Activated naive CD4-positive, alpha-beta T cell (primary cell): ENCODE results near the gene TJP2.

ENCODE experiments used
- DNase-seq, 4 experiments: peaks; one replicate each; lab custom pipeline; 2025; lab: John Stamatoyannopoulos, UW

TJP2 gene

DNA sequence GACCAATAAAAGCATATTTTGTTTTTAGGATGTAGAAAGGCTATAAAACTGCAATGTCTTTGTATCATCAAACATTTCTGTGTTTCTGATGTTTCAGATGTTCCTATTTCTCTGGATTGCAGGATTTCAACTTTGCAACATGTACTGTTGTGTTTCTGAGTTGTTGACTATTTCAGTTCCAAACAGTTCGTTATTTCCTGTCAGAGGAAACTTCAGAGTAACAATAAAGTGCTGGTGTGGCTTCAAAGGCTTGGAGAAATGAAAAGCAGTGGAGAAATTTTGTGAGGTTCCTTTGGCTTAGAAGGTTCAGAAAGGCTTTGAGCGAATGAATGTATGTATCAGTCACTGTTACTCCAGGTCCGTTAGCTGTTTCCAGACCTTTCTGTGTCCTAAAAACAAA is 17.2 kb downstream of the TJP2 start:
- DNase-seq = no peak

DNA sequence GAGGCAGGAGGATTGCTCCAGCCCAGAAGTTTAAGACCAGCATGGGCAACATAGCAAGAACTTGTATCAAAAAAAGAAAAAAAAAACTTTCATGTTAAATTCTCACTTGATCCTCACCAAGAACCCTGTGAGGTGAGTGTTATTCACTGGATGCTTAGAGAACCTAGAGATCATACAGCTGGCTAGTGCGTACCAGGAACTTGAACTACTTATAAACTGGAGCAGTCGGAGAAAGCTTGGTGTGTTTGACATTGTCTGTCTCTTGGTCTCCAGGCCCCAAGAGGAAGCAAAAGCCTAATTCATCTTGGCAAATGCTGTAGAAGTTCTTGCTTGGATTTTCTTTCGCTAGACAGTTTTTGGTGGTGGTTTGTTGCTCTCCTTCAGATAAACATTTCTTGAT is 18.1 kb downstream of the TJP2 start:
- DNase-seq = no peak

DNA sequence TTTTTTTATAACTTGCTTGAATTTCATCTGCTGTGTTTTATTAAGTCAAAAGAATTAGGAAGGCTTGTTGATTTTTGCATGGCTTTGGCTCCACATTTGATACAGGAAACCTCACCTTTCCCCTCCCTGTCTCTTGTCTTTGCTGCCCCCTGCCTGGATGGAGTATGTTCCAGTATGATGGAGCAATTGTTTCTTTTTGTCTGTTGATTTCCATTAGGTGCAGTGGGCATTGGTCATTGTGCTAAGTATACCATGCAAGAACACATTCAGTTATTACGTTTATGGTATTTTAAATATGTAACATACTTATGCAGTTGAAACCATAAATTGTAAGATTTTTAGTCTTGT is 19.6 kb downstream of the TJP2 start:
- DNase-seq = no peak

DNA sequence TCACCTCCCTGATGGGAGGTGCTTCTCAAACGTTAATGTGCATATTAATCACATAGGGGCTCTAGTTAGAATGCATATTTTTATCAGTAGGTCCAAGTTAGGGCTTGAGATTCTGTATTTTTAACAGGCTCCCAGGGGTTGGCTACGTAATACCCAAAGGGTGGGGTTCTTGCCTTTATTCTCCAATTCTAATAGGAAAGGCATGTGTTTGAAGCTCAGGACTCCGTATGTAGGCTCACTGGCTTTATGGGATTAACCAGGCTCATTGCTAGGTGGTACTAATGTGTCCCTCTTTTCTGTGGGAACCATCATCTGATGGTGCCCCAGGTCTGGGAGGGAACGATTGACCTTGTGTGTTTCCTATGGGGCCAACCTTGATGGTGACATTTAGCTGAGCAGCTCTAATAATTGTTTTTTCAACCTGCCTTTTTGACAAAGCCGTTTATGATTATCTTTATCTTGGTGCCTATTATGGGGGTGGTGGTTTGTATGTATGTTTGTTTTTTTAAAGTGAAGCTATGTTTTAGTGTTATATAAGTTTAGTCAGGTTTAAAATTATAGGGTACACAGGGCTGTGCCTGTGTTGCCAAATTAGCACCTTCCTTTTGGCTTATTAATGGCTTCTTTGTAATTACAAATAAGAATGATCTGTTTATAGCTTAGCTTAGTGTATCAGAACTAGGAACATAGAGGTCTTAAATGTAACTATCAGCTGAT is 20.8 kb downstream of the TJP2 start:
- DNase-seq = no peak

- DNase-seq = no peak
These were observed 21.6 kb downstream of the TJP2 start for GRCh38 chr9:69195668-69196067.

- no peak for DNase-seq
These were observed 23.6 kb downstream of the TJP2 start for GRCh38 chr9:69197687-69198086.

- DNase-seq = no peak
These were observed 24.6 kb downstream of the TJP2 start for GRCh38 chr9:69198521-69199220.

GRCh38 chr9:69199769-69200470 is 25.8 kb downstream of the TJP2 start:
- DNase-seq = no peak

DNA sequence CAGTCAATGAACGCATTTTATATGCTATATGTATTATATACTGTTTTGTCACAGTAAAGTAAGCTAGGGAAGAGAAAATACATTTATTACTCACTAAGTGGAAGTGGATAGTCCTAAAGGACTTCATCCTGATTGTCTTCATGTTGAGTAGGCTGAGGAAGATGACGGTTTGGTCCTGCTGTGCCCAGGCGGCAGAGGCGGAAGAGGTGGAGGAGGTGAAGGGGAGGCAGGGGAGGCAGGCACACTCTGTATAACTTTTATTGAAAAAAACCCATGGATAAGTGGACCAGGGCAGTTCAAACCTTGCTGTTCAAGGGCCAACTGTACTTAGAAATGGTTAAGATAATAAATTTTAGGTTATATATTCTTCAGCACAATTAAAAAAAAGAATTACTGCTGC is 28.5 kb downstream of the TJP2 start:
- no peak for DNase-seq

GRCh38 chr9:69204326-69204725 is 30.2 kb downstream of the TJP2 start:
- DNase-seq = no peak

DNA sequence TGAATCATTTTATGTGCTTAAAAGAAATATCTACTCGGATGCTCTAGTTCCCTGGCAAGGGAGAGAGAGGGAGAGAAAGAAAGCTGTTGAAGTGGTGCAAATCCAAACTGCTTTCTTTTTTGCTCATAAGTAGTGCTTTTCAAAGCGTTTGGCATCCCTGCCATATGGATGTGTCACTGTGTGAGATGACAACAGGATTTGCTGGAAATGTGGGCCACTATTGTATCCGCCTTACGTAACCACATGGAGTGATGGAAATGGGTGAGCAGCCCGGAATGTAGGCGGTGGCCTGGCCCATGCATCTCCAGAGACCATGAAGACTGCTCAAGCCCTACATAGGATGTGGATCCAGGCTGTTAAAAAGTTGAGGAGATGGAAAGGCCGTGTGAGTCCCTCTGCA is 30.8 kb downstream of the TJP2 start:
- no peak for DNase-seq

DNA sequence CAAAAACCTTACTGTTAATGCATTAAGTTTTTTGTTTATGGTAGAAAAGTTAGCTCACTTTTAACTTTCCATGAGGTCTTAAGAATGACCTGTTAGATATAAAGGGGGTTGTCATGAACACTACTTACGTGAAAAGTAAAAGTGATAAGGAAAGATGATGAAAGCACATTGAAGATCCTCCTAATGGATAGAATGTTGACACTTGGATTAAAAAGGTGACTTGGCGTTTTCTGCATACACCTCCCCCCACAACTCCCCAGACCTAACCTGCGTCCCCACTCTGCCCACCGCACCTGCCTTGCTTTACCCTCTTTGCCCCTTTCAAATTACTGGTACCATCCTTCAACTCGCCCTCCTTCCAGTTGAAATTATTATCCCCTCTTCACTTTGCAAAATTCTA is 32.0 kb downstream of the TJP2 start:
- DNase-seq = no peak

- no peak for DNase-seq
These were observed 33.4 kb downstream of the TJP2 start for GRCh38 chr9:69207503-69207902.

DNA sequence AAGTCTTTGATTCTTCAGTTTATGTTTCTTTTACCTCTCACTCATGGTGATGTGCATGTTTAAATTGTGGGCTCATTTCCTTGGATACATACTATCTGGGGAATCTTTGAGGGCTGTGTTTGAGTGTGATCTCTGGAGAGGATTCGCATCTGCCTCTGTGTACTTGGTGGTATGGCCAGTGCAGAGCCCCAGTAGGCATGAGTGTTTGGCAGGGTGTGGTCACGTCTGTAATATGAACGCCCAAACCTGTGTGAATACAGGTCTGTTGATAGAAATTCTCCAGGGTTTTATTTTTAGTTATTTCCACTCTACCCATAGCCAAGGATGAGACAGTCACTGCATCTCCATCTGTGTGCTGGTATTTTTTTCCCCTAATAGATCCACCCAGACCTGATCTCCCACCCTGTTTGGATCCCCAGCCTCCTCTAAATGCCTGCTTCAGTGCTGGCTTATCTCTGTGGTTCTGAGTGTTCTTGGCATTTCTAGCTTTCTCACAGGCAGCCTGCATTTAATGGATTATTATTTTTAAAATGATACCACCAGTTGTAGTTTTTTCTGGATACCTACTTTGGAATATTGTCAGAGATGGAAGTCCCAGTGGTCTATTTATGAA is 37.5 kb downstream of the TJP2 start:
- DNase-seq = no peak

GRCh38 chr9:69213647-69214046 is 39.6 kb downstream of the TJP2 start:
- no peak for DNase-seq

- DNase-seq = no peak
These were observed 40.9 kb downstream of the TJP2 start for GRCh38 chr9:69214939-69215338.

DNA sequence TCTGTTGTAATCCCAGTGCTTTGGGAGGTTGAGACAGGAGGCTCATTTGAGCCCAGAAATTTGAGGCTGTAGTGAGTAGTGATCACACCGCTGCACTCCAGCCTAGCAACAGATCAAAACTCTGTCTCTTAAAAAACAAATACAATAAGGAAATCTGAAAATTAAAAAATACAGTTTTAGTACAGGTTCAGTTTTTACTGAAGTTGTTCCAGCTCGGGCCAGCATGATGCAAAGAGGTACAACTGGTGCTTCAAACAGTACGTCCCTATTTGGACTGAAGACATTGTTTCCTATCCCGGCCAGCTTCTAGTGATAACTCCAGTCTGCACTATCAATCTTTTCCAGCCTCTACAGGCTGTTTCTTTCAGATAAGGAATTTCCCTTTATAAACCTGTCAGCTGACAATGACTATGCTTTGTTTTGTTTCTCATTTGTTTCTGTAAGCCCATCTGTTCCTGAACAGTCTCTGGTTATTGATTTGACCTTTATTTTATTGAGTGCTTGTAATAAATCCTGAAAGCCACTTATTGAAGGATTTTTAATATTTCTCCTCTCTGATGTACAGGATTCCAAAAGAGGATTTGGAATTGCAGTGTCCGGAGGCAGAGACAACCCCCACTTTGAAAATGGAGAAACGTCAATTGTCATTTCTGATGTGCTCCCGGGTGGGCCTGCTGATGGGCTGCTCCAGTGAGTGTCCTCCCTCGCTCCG is 41.9 kb downstream of the TJP2 start:
- DNase-seq = no peak

DNA sequence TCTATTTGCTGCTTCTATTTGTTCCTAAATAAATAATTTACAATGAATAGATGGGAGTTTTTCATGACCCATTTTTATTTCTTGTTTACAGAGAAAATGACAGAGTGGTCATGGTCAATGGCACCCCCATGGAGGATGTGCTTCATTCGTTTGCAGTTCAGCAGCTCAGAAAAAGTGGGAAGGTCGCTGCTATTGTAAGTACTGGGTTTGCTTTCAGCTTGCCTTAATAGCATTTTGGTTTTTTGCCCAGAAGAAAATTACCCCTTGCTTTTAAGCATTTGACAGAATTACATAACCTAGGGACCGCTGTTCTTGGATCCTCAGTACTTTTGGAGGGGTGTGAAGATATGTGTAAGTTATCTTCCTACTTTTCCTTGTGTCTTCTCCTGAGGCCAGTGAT is 44.1 kb downstream of the TJP2 start:
- no peak for DNase-seq

DNA sequence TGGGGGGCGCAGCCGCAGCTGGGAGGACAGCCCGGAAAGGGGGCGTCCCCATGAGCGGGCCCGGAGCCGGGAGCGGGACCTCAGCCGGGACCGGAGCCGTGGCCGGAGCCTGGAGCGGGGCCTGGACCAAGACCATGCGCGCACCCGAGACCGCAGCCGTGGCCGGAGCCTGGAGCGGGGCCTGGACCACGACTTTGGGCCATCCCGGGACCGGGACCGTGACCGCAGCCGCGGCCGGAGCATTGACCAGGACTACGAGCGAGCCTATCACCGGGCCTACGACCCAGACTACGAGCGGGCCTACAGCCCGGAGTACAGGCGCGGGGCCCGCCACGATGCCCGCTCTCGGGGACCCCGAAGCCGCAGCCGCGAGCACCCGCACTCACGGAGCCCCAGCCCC is 47.0 kb downstream of the TJP2 start:
- DNase-seq = no peak

GRCh38 chr9:69222970-69223369 is 48.9 kb downstream of the TJP2 start:
- no peak for DNase-seq

DNA sequence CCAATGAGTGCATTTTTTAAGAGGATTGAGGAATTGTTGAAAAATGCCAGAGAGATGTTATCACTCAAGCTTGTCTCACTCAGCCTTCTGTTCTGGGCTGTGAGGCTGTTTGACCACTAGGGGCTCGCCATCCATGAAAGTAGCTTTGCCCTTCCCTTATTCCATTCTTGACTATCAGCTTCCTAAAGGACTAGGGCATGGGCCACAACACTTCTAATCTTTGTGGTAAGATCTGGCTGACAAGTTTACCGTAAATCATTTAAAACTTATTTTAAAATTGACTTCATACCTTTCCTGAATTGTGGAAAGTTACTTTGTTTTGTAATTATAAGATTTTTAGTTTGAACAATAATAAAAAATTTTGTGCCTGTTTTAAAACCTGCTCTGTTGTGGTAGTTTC is 49.5 kb downstream of the TJP2 start:
- no peak for DNase-seq

- no peak for DNase-seq
These were observed 55.3 kb downstream of the TJP2 start for GRCh38 chr9:69229367-69229766.
